GM19238 (cell line): ENCODE results near the gene PDGFRB.
A peak's percentile ranks its signal among the peaks of the same experiment; 100 is the strongest.

Source experiments
- DNase-seq: peaks from one replicate; pipeline ENCODE4 v3.0.0; 2011; ENCODE audit warnings: low spot score; ENCODE audit not compliant: insufficient read length

PDGFRB gene

DNA sequence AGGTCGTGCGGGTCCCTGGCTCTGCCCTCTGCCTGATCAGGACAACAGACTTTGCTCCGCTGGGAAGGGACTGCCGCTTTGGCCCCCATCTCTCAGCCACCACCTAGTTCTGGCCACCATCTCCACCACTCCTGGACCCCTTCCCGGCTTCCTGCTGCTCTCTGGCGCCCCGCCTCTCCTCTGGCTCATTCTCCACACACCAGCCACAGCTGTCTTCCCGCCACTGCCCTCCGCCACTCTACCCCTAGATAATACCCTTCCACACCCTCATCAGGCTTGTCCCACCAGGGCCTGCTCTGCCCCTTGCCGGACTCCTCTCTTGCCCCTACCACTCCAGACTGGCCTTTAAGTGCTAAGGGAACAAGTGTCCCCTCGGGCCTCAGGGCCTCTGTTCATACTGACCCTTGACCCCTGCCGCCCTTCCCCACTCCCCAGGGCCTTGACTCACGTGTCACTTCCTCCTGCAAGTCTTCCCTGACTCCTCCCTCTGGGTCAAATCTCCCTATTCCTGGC, 8.0 kb upstream of the PDGFRB start:
- no peak for DNase-seq

DNA sequence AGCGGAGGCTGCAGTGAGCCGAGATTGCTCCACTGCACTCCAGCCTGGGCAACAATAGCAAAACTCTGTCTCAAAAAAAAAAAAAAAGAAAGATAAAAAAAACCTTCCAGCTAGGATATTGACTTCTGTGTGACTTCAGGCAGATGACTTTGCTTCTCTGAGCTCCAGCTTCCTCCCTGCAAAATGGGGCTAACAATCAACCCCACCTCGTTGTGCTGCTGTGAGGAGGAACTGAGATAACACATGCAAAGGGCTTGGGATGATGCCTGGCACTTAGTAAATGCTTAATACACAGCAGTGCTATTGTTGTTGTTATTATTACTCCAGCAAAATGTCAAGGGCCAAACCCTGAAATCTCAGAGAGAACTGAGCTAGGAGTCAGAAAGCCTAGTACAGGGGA, 7.4 kb upstream of the PDGFRB start:
- DNase-seq = no peak

DNA sequence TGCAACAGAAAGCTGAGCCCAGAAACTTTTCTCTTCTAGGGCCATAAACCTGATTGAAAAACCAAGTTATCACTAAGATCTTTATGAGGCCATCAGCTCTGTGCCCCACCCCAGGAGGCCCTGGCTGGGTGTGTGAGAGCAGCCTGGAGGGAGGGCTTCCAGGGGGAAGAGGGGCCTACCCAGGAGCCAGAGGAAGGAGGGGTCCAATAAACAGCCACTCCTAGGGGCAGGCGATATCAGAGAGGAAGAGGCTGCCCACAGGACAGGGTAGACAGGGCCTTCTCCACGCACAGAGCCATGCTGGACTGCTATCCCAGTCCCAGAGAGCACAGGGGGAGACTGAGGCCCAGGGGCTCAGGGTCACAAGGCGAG, 6.5 kb upstream of the PDGFRB start:
- no peak for DNase-seq

DNA sequence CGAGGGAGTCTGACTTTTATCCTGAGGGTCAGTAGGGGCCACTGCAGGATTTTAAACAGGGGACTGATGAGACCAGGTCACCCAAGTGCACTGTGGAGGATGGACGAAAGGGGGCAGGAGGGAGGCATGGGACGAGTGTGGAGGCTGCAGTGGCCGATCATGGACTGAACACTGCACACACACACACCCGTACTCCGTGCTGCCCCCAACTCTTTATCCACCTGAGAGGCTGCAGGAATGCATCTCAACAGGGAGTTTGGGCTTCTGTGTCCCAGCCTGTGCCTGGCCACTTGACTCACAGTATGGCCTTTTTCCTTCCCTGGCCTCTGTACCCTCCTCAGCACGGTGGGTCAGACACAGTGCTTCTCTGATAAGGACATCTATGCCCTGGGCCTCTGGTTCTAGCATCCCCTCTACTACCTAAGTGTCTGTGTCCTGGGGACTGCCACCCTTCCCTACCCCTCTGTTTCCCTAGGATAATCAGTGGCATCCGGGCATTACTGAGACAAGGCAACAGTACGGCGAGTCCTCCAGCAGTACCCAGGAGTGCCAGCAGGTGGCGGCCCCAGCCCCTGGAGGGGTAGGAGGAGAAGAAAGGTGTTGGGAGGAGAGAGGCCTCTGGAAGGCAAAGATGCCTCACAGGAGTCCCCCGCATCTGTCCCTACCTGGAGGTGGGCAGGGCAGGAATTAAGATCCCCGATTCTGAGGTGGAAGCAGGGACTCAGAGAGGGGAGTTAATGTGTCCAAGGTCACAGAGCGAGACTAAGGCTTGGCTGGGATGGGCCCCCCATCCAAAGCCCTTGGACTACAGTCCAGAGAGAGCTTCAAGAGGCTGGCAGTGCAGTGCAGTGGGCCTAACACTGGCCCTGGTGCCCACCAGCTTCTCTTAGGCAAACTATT, 5.8 kb upstream of the PDGFRB start:
- peak; percentile 80 for DNase-seq

DNA sequence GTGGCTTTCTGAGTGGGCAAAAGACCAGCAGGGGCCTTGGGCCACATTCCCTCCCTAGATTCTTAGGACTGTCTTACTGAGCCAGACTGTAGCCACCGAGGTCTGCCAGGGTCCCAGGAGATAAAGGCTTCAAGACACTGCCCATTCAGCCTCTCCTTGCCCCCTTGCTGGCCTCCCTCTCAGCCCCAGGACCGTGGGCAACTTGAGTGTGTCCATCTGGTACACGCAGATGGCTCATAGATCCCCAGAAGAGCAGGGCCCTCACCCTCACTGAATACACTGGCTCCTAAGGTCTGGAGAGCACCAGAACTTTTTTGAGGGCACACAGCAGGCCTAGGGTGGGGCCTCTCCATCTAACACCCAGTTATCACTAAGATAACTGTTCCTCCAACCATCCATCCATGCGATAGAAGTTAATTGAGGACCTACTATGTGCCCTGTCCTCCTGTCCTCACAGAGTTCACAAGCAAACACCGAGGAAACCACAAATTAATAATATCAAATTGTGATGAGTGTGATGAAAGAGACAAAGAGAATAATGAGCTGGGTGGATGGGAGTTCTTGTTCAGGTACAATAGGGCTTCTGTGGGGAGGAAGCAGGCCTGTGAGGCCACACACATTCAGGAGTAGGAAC, 4.9 kb upstream of the PDGFRB start:
- no peak for DNase-seq

DNA sequence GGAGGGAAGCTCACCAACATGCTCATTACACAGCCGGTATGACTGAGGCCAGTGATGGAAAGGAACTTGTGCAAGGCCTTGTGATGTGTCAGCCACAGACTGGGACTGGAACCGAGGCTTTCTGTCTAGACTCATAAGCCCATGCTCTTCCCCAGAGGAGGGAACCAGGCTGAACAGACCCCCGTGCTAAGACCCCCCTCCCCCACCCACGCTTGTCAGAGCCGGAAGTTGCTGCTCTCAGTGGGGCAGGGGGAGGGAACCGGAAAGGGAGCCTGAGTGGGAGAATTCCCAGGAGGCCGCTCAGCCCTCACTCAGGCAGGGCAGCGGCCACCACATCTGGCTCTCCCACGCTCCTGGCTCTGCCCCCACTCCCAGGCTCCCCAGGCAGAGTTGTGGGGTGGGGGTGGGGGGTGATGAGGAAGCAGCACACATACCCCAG, 4.1 kb upstream of the PDGFRB start:
- DNase-seq = peak; percentile 35

DNA sequence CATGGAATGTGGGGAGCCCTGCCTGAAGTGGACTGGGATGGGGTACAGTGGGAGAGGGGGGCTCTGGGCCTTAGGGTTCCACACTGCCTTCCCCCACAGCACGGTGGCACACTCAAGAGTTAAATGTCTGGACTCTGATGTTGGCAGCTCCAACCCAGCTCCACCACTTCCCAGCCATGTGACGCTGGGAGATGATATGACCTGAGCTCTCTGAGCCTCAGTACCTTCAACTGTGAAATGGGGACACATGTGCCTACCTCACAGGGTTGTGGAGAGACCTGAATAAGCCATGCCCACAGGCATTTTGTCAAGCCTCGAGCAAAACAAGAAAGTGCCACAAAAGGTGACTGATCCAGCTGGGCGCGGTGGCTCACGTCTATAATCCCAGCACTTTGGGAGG, 3.4 kb upstream of the PDGFRB start:
- no peak for DNase-seq

DNA sequence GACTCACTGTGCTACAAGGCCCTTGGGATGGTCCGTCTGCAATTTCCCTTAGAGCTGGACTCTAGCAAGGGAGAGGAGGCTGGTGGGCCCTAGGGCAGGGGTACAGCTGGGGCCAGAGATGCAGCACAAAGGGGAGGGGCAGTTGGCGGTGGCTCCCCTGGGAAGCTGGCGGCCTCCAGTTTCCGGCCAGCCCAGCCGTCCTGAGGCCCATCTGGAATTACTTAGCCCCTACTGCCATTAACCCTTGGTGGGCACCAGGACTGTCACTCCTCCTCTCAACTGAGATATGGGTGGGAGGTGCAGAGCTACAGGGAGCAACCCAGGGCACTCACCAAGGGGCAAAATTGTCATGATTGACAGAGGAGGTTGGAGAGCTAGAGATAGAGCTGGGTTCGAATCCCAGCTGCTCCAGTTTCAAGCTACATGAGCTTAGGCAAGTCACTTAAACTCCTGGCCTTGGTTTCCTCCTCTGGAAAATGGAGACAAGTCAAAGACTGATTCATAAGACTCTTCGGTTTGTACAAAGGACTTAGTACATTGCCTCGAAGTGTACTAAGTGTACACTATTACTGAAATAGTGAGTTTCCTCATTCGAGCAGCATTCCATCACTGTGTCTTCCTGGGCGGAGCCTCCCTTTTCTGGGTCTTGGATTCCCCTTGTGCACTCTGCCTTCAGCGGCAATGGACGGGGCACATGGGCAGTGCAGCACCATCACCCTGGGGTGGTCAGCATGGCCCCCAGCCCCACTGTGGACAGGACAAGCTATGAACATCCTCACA, 2.7 kb upstream of the PDGFRB start:
- DNase-seq = no peak

DNA sequence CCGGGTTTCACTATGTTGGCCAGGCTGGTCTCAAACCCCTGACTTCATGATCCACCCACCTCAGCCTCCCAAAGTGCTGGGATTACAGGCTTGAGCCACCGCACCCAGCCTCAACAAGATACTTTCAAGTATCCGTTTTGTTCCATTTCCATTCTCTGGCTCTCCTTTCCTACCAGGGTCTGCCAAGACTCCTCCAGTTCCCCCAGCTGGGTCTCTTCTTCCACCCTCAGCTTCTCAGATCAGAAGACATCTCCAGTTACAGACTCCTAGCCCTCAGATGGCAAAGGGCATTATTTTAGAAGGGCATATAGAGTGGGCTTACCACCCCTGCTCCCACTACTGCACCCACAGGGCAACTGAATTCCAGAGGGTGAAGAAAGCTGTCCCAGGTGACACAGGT, 1.5 kb upstream of the PDGFRB start:
- no peak for DNase-seq

DNA sequence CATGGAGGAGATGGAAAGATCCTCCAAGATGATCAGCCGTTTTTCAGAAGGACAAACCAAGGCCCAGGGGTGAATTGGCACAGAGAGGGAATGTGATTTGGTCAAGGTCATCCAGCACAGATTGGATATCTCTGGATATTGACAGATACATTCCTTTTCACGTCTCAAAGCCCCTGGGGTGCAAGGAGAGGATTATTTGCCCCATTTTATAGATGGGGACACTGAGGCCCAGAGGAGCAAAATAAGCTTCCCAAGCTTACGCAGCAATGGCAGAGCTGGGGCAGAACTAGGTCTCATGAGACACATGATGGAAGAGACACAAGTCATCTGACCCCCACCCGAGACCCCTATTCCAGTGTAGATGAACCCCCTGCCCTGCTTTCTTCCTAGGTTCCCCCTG, 895 bp upstream of the PDGFRB start:
- DNase-seq = no peak

DNA sequence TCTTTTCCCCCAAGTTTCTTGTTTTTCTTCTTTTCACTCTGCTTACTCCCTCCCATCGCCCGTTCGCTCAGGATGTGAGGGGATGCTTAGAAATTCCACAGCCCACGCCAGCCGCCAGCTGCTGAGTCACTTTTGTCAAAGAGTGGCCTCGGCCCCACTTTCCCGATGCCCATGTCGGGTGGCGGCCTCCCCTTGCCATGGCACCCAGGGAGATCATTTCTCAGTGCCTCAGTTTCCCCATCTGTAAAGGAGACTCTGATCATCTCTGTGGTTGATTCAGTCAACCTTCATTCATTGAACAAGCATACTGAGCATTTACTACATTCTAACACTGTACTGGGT, 353 bp upstream of the PDGFRB start:
- DNase-seq = no peak

DNA sequence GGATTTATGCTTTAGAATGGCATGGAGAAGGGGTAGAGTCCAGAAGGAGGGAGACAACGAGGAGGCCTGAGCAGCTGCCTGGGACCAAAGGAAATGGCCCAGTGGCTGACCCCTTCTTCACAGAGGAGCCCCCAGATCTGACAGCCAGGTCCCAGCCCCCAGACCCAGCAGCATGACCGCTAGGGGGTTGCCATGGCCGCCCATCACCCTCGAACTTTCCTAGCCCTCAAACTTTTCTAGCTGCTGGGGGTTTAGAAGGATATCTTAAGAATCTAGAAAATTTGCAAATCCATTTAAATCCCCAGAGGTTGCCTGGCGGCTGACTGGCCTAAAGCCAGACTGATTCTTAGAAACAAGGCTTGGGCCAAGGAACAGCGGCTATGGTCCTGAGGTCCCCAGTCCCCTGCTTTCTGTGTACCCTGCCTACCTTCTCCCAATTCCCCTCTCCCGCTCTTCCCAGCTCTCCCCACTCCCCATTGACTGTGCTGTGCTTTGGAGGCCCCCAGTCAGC, 972 bp downstream of the PDGFRB start:
- DNase-seq = no peak

DNA sequence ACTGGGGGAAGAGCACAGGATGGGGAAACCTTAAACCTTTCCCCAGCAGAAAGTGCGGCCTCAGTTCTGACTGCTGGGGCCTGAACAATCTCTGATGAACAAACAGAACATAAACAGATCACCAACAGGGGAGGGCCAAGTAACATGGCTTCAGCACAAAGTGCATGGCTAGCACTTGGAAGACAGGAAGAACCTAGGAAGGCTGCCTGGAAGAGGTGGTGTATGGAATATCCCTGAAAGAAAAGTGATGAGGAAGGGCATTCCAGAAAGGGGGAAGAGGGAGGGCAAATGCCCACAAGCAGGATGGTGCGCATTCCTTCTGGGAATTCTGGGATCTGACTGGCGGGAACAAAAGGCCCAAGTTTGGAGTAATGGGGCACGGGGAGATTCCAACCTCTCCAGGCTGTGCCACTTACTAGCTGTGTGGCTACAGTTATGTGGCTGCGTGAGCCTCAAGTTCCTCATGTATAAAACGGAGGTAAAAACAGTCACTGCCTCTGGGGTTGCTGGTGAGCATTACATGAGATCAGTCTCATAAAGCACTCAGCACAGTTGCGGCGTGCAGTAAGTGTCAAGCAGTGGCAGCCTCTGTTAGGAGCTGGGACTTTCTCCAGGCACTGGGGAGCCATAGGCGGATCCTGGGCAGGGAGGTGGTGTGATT, 1.6 kb downstream of the PDGFRB start:
- no peak for DNase-seq

DNA sequence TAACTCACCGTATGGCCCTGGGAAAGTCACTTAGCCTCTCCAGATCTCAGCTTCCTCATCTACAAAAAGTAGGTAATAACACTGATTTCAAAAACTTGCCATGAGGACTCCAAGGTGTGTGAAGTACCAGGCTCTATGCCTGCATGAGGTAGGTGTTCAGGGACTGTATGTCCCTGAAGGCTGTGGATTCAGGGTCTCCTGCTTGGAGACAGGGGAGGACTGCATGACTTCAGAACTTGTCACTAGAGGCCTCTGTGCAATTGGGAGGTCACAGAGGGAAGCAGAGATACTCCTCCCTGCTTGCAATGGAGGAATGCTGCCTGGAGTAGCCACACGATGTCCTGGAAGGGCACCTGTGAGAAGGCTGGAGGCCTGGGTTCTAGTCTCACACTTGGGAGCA, 2.2 kb downstream of the PDGFRB start:
- no peak for DNase-seq

DNA sequence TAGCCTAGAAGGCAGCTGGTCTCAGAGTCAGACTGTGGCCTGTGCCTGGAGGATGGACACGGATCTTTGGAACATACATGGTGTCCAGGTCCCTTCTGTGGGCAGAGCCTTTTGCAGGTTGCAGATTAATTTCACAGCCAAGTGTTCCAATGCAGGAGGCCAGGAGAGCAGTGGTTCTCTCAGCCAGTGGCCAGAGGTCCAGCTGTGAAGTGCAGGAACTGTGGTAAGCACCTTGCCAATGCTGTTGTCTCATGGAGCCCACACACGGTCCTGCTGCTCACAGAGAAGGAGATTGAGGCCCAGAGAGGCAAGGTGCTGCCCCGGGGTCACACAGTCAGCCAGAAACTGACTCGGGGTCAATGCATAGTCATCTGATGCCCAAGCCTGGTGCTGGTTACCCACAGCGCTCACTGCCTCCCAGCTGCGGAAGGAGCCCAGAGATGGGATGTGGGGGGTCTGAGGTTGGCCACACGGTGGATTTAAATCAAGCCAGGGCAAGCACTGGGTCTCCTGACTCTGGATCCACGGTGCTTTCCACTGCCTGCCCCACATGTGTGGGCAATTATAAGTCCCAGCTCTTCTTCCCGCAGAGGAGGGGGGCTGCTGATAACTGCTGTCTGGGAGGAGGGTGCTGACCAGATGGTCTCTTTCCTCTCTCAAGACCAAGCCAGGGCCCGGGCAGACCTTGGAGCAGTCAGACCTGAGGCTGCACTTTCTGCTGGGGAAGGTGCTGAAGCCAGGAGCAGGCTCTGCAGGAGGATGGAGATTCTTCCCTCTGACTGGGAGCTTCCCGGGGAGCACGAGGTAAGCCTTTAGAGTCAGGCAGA, 2.8 kb downstream of the PDGFRB start:
- no peak for DNase-seq

DNA sequence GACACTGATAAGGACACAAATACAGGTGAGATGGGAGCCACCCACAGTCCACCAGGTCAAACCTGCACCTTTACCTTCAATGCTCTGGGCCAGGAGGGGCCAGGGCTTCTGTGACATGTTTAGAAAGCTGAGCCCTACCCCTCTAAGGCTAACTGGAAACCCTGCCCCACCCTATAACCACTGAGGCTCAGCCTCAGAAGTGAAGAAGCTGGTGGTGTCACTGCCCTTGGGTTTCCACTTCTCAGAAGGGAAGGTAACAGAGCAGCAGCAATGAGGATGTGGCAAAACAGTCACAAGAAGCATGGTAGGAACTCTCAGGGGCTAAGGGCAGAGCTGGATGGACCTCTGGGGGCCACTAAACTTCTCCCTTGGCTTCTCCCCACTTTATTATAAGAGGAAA, 6.0 kb downstream of the PDGFRB start:
- no peak for DNase-seq

DNA sequence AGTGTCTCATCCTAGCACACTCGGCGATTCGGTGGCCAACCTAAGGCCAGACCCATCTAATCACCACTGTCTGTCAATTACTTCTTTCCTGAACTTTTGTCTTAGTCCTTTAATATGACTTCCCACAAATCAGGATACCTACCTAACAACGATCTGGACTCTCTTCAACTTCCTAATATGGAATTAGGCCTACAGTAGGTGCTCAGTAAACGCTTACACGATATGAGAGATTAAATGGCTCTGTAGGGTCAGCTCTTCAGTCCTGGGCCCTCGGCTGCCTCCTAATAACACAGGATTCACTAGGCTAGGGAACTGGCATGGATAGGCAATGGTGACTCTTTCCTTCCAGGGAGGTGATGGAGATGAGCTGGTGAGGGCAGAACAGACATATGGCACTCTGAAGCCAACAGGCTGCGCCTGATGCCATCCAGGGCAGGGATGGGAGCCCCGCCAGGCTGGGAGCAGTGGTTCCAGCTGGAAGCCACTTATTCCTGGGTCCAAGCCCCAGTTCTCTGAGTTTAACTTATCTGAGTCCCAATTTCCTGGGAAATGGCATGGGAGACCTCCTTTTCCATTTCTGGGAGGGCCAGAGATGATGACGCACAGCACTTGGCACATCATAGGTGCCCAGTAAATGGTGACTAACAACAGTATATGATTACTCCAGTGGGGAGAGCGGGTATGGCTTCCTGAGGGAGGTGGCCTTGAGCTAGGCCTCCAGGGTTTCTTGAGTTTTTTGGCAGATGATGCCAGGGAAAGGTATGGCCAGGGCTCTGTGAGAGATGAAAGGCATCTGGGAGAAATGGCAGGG, 7.3 kb downstream of the PDGFRB start:
- no peak for DNase-seq

DNA sequence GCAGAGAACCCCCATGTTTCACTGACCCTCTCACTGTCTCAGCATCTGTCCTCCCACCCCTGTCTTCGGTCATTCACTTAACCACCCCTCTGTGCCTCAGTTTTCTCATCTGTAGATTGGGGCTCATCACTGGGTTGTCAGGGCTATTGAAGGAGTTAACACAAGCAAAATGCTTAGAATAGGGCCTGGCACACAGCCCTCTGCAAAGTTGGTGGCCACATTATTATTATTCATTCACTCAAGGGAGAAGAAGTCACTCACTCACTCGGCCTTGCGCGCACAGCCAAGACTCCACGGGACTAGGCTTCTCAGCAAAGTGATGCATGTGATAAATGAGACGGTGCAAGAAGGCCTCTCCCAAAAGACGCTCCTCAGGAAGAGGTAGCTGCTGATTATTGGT, 8.0 kb downstream of the PDGFRB start:
- no peak for DNase-seq

DNA sequence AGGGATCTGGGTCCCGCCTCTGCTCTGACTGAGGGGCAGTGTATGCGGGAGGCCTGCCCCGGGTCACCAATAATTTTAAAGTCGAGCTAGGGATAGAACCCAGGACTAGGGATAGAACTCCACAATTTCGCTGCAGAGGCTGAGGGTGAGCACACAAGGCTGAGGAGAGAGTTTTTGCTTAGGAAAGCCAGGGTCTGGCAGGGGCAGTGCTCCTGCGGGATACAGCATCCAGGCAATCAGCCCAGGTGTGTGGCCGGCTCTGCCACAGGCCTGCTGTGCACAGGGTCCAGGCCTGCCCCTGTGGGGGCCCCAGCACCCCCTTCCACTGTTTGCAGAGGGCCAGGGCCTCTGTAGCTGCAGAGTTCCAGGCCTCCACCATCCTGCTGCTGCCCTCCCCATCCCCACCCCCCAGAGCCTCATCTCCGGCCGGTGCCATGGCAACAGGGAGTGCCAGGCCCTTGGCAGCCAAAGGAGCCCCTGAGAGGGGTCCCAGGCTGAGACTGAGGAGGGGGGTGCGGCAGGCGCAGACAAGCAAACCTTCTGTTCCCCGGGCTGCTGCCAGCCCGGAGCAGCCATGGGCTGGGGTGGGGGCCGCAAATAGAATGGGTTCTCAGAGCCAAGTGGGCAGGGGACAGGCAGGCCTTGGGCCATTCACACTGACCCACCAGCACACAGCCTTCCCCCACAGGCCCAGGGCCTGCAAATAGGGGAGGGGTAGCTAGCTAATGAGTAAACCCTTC, 8.6 kb downstream of the PDGFRB start:
- no peak for DNase-seq
